IMR-90 (cell line): ENCODE data around the gene HMBS. TPM values are rescaled to one million over a fixed set of nuclear protein-coding genes. Genes with fewer than 3 reads are reported as not detected.

ENCODE experiments used
- ATAC-seq: fragments of 200-7000 bp; cut with Tn5 transposase; 2 replicates; pipeline ENCODE4 v1.9.1; 2020; ENCODE audit warnings: low read depth, mild to moderate bottlenecking, moderate library complexity
- BruUV-seq: library from RNA; stranded (reverse); fragments of 400-500 nt; replicated peaks from 2 replicates; lab custom pipeline; 2021; lab: Mats Ljungman, UMichigan
- CTCF ChIA-PET: fragments of 300-600 bp; formaldehyde crosslinking; extraction: SDS; loops from one replicate; lab custom pipeline; 2021; ENCODE audit warnings: antibody characterized with exemption; lab: Yijun Ruan, JAX
- POLR2A ChIA-PET: fragments of 300-600 bp; sonication (Branson Sonifier 250); formaldehyde crosslinking; loops from one replicate; lab custom pipeline; 2022; ENCODE audit warnings: antibody characterized with exemption; ENCODE audit not compliant: unreplicated experiment; lab: Charles Lee
- DNase-seq: peaks from one replicate; pipeline ENCODE4 v3.0.0; 2013
- H2AFZ ChIP-seq: replicated peaks from 2 replicates; pipeline ENCODE3; 2013; ENCODE audit warnings: low read length, mild to moderate bottlenecking; ENCODE audit not compliant: poor library complexity
- H2AK5ac ChIP-seq: 2 replicates; pipeline ENCODE4 v1.6.1; 2013; ENCODE audit warnings: low read depth, low read length, inconsistent platforms
- H2AK9ac ChIP-seq: replicated peaks from 2 replicates; pipeline ENCODE3; 2013; ENCODE audit warnings: mild to moderate bottlenecking, low read depth, low read length, moderate library complexity; ENCODE audit not compliant: poor library complexity
- H2BK120ac ChIP-seq: 2 replicates; pipeline ENCODE4 v1.6.1; 2013; ENCODE audit warnings: low read depth, low read length, inconsistent platforms
- H2BK15ac ChIP-seq: 3 replicates; pipeline ENCODE4 v1.6.1; 2013; ENCODE audit warnings: low read depth, low read length, inconsistent platforms
- H2BK20ac ChIP-seq: 2 replicates; pipeline ENCODE4 v1.6.1; 2013; ENCODE audit warnings: low read depth, mild to moderate bottlenecking, inconsistent platforms, low read length, moderate library complexity
- H2BK5ac ChIP-seq: 2 replicates; pipeline ENCODE4 v1.6.1; 2013; ENCODE audit warnings: mild to moderate bottlenecking, low read depth, low read length, inconsistent platforms; ENCODE audit not compliant: poor library complexity, severe bottlenecking
- H3K14ac ChIP-seq: replicated peaks from 2 replicates; pipeline ENCODE4 v1.6.1; 2013; ENCODE audit warnings: low read depth, low read length, inconsistent platforms
- H3K18ac ChIP-seq: 2 replicates; pipeline ENCODE4 v1.6.1; 2013; ENCODE audit warnings: low read depth, low read length, control low read depth
- H3K23ac ChIP-seq: 2 replicates; pipeline ENCODE4 v1.6.1; 2013; ENCODE audit warnings: low read depth, low read length, inconsistent platforms
- H3K27ac ChIP-seq: 2 replicates; pipeline ENCODE4 v1.5.1; 2013; ENCODE audit warnings: mild to moderate bottlenecking, control low read depth, low read length; ENCODE audit not compliant: insufficient read depth
- H3K27me3 ChIP-seq: 2 replicates; pipeline ENCODE4 v1.6.1; 2013; ENCODE audit warnings: low read length; ENCODE audit not compliant: control insufficient read depth, insufficient read depth
- H3K36me3 ChIP-seq: 2 replicates; pipeline ENCODE4 v1.6.1; 2013; ENCODE audit warnings: low read length, mixed read lengths; ENCODE audit not compliant: control insufficient read depth, insufficient read depth
- H3K4ac ChIP-seq: 2 replicates; pipeline ENCODE4 v1.6.1; 2013; ENCODE audit warnings: low read depth, low read length, inconsistent platforms
- H3K4me1 ChIP-seq: 2 replicates; pipeline ENCODE4 v1.6.1; 2013; ENCODE audit warnings: low read length, mixed read lengths; ENCODE audit not compliant: control insufficient read depth, insufficient read depth
- H3K4me2 ChIP-seq: 2 replicates; pipeline ENCODE4 v1.6.1; 2013; ENCODE audit warnings: low read depth, mild to moderate bottlenecking, control low read depth, low read length, moderate library complexity
- H3K4me3 ChIP-seq: 2 replicates; pipeline ENCODE4 v1.5.1; 2013; ENCODE audit warnings: low read depth, mild to moderate bottlenecking, control low read depth, low read length, moderate library complexity; ENCODE audit not compliant: insufficient read depth
- H3K56ac ChIP-seq: 2 replicates; pipeline ENCODE4 v1.6.1; 2013; ENCODE audit warnings: low read length, inconsistent platforms; ENCODE audit not compliant: insufficient read depth; ENCODE audit errors: extremely low read depth
- H3K79me1 ChIP-seq, 2 experiments: 2 replicates each; pipeline ENCODE4 v1.6.1; 2013; ENCODE audit warnings: low read length in 2 of 2, inconsistent platforms in 1 of 2, low read depth in 1 of 2
- H3K9ac ChIP-seq: 2 replicates; pipeline ENCODE4 v1.6.1; 2013; ENCODE audit warnings: low read depth, low read length, control low read depth
- H3K9me1 ChIP-seq: 2 replicates; pipeline ENCODE4 v1.6.1; 2013; ENCODE audit warnings: low read length, inconsistent platforms; ENCODE audit not compliant: insufficient read depth
- H3K9me3 ChIP-seq: 2 replicates; pipeline ENCODE4 v1.6.1; 2013; ENCODE audit warnings: low read length; ENCODE audit not compliant: control insufficient read depth, insufficient read depth
- H4K20me1 ChIP-seq: 2 replicates; pipeline ENCODE4 v1.6.1; 2013; ENCODE audit warnings: low read length, inconsistent platforms; ENCODE audit not compliant: insufficient read depth
- H4K5ac ChIP-seq: 2 replicates; pipeline ENCODE4 v1.6.1; 2013; ENCODE audit warnings: mild to moderate bottlenecking, low read depth, low read length, control low read depth
- H4K8ac ChIP-seq, 2 experiments: 2 replicates each; pipeline ENCODE4 v1.6.1; 2013; ENCODE audit warnings: low read depth in 2 of 2, low read length in 2 of 2, control low read depth in 1 of 2, inconsistent platforms in 1 of 2
- H4K91ac ChIP-seq: 2 replicates; pipeline ENCODE4 v1.6.1; 2013; ENCODE audit warnings: low read depth, low read length, inconsistent platforms; ENCODE audit not compliant: insufficient read depth
- BHLHE40 ChIP-seq: fragments of 150-350 bp; IDR thresholded peaks from 2 replicates; pipeline ENCODE4 v1.6.1; 2016; ENCODE audit warnings: mild to moderate bottlenecking, low read depth, low read length
- CEBPB ChIP-seq: IDR thresholded peaks from 2 replicates; pipeline ENCODE4 v1.6.1; 2012; ENCODE audit warnings: low read depth, low read length, improper control_type of control experiment
- CHD1 ChIP-seq: IDR thresholded peaks from 2 replicates; pipeline ENCODE4 v1.6.1; 2012; ENCODE audit warnings: low read depth, low read length, improper control_type of control experiment
- CTCF ChIP-seq: conservative IDR thresholded peaks from 2 replicates; pipeline ENCODE4 v1.5.1; 2012; ENCODE audit warnings: mild to moderate bottlenecking, low read depth, low read length, improper control_type of control experiment
- FOS ChIP-seq: fragments of 150-350 bp; IDR thresholded peaks from 2 replicates; pipeline ENCODE4 v1.6.1; 2016; ENCODE audit warnings: low read depth, low read length
- MAFK ChIP-seq: IDR thresholded peaks from 2 replicates; pipeline ENCODE4 v1.6.1; 2012; ENCODE audit warnings: low read depth, low read length, improper control_type of control experiment
- MAZ ChIP-seq: IDR thresholded peaks from 2 replicates; pipeline ENCODE4 v1.6.1; 2012; ENCODE audit warnings: low read depth, mild to moderate bottlenecking, low read length, improper control_type of control experiment, moderate library complexity, borderline replicate concordance
- MXI1 ChIP-seq: IDR thresholded peaks from 2 replicates; pipeline ENCODE4 v1.6.1; 2012; ENCODE audit warnings: low read depth, mild to moderate bottlenecking, low read length, moderate library complexity, borderline replicate concordance
- NFE2L2 ChIP-seq: fragments of 150-350 bp; IDR thresholded peaks from 2 replicates; pipeline ENCODE4 v1.6.1; 2016; ENCODE audit warnings: low read depth, mild to moderate bottlenecking, low read length
- POLR2A ChIP-seq: IDR thresholded peaks from 2 replicates; pipeline ENCODE4 v1.6.1; 2012; ENCODE audit warnings: mild to moderate bottlenecking, low read depth, low read length
- RAD21 ChIP-seq: IDR thresholded peaks from 2 replicates; pipeline ENCODE4 v1.6.1; 2012; ENCODE audit warnings: low read length, improper control_type of control experiment
- RCOR1 ChIP-seq: IDR thresholded peaks from 2 replicates; pipeline ENCODE4 v1.6.1; 2012; ENCODE audit warnings: mild to moderate bottlenecking, low read length, improper control_type of control experiment; ENCODE audit not compliant: insufficient replicate concordance
- RFX5 ChIP-seq: IDR thresholded peaks from 2 replicates; pipeline ENCODE4 v1.8.0; 2012; ENCODE audit warnings: low read depth, mild to moderate bottlenecking, low read length, moderate library complexity
- SMC3 ChIP-seq: fragments of 150-350 bp; IDR thresholded peaks from 2 replicates; pipeline ENCODE4 v1.6.1; 2016; ENCODE audit warnings: low read depth, mild to moderate bottlenecking, antibody characterized with exemption, low read length, moderate library complexity
- WGBS, 2 experiments: methylation state at CpG; one replicate each; pipeline versions ENCODE4 v1.1.5 to v1.1.7; 2013; ENCODE audit warnings: missing lambda C conversion rate in 2 of 2; ENCODE audit not compliant: insufficient read length in 1 of 2; ENCODE audit errors: extremely low coverage in 2 of 2; 5-methylcytosine and 5-hydroxymethylcytosine counted together
- dilution Hi-C: fragments of 300-500 bp; cut with HindIII; formaldehyde crosslinking; loops from one replicate; pipeline ENCODE4 v1.14.3; 2018; ENCODE audit warnings: low sequenced_read_pairs; ENCODE audit not compliant: unreplicated experiment
- in situ Hi-C: fragments of 300-500 bp; cut with MboI; formaldehyde crosslinking; loops from 3 replicates; pipeline ENCODE4 v1.14.3; 2019; ENCODE audit warnings: low sequenced_read_pairs, inconsistent platforms, mixed read lengths
- intact Hi-C: fragments of 100-400 bp; cut with micrococcal nuclease; formaldehyde crosslinking; loops from 2 replicates; pipeline ENCODE4 v1.10.0; 2022
- polyA plus RNA-seq, 3 experiments: library from polyadenylated mRNA; depleted of rRNA; stranded (reverse); fragments of >200 nt; gene quantifications; 2 replicates each; pipeline ENCODE4 v1.2.3, GENCODE V29; 2012; ENCODE audit warnings: low replicate concordance in 1 of 3
- total RNA-seq: library from RNA; depleted of rRNA; stranded (reverse); fragments of >200 nt; gene quantifications from 2 replicates; pipeline ENCODE4 v1.2.3, GENCODE V29; 2012
- TF ChIP-seq, protein P1 (sequence below): fragments of 150-350 bp; IDR thresholded peaks from 2 replicates; pipeline ENCODE4 v1.6.1; 2016; ENCODE audit warnings: low read depth, mild to moderate bottlenecking, low read length, moderate library complexity, borderline replicate concordance
- TF ChIP-seq, protein P2 (sequence below): fragments of 150-350 bp; IDR thresholded peaks from 2 replicates; pipeline ENCODE4 v1.6.1; 2017; ENCODE audit warnings: mild to moderate bottlenecking, antibody characterized with exemption, low read length, low read depth

HMBS gene
- total and polyA plus RNA-seq, 2 of the 4 experiments (the other 2 are of a cell fraction), result 17.9 to 59.5 TPM

- ChIA-PET CTCF (no interaction called here), POLR2A (interaction anchor here (0.6 kb wide), 1 partner anchor 78 kb away, joined by 18 read pairs; no protein-coding TSS in a partner anchor)
- Histone ChIP-seq H2BK5ac (no peak overlapping the region), H4K5ac (no peak overlapping the region), H3K27me3 (no peaks in the 10 kb centered on the region), H3K9me3 (no peaks in the 10 kb centered on the region), H3K4me2 (peak overlapping the region; percentile 95), H2BK20ac (no peak overlapping the region), H3K4me3 (peak overlapping the region; percentile 45; the same call in 1 of the 2 replicates), H3K4me1 (peaks cover 9% of the 10 kb centered on the region), H3K18ac (no peak overlapping the region), H3K14ac (no peak overlapping the region; the same call in 1 of the 2 replicates), H3K9ac (no peak overlapping the region), H2AFZ (peak overlapping the region; percentile 91), H3K79me1 (peaks cover 21 to 48% of the 10 kb centered on the region in 2 experiments), H2BK15ac (no peak overlapping the region), H3K27ac (no peak overlapping the region), H4K91ac (no peak overlapping the region), H2BK120ac (no peak overlapping the region), H2AK5ac (peak overlapping the region; percentile 52; the same call in 1 of the 2 replicates), H2AK9ac (peak overlapping the region; percentile 63), H4K8ac (peak overlapping the region in 1 of 2 experiments; percentile 22; a peak in 2 of 4 replicates), H3K23ac (peak overlapping the region; percentile 10; the same call in 1 of the 2 replicates), H4K20me1 (peaks cover 4% of the 10 kb centered on the region; the same call in 1 of the 2 replicates), H3K36me3 (peaks cover 23% of the 10 kb centered on the region), H3K4ac (no peak overlapping the region), H3K56ac (no peak overlapping the region), H3K9me1 (peaks cover 21% of the 10 kb centered on the region)
- dilution Hi-C loops (no loop called here), intact Hi-C loops (loop anchor here (10.0 kb wide), 1 partner anchor 366 kb away; no protein-coding TSS in a partner anchor), in situ Hi-C loops (no loop called here)
- BruUV-seq, result no TSS peak
- ATAC-seq, result no peak
- TF ChIP-seq POLR2A, result no peak
- TF ChIP-seq CEBPB, result no peak
- no peak for TF ChIP-seq RCOR1
- TF ChIP-seq MAZ, result no peak
- no peak for TF ChIP-seq RAD21
- TF ChIP-seq FOS, result no peak
- no peak for TF ChIP-seq CHD1
- no peak for TF ChIP-seq SMC3
- no peak for TF ChIP-seq MAFK
- TF ChIP-seq, protein P1, sequence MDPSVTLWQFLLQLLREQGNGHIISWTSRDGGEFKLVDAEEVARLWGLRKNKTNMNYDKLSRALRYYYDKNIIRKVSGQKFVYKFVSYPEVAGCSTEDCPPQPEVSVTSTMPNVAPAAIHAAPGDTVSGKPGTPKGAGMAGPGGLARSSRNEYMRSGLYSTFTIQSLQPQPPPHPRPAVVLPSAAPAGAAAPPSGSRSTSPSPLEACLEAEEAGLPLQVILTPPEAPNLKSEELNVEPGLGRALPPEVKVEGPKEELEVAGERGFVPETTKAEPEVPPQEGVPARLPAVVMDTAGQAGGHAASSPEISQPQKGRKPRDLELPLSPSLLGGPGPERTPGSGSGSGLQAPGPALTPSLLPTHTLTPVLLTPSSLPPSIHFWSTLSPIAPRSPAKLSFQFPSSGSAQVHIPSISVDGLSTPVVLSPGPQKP, result no peak
- no peak for TF ChIP-seq BHLHE40
- TF ChIP-seq RFX5, result no peak
- no peak for TF ChIP-seq CTCF
- TF ChIP-seq, protein P2, sequence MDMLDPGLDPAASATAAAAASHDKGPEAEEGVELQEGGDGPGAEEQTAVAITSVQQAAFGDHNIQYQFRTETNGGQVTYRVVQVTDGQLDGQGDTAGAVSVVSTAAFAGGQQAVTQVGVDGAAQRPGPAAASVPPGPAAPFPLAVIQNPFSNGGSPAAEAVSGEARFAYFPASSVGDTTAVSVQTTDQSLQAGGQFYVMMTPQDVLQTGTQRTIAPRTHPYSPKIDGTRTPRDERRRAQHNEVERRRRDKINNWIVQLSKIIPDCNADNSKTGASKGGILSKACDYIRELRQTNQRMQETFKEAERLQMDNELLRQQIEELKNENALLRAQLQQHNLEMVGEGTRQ, result no peak
- no peak for TF ChIP-seq MXI1
- no peak for TF ChIP-seq NFE2L2
- DNase-seq, result no peak
- WGBS, 2 experiments, result 100% methylated on average over 1 of the region's 2 CpGs; no CpG with 5 or more reads in 1 of the 2 experiments
Measured at GRCh38 chr11:119108857-119109221, 24.2 kb downstream of the HMBS start.
